Immature natural killer cell (primary cell): ENCODE measurements around the gene TOMM22. TPM values are rescaled to one million over a fixed set of nuclear protein-coding genes. Genes with fewer than 3 reads are reported as not detected.

Source experiments
- DNase-seq, 3 donors: peaks; one replicate each; pipeline ENCODE4 v3.0.0; 2022; ENCODE audit warnings: mixed read lengths in 1 of 3
- H3K27ac Mint-ChIP-seq, 6 donors: one replicate each; pipeline ENCODE4 v1.8.0; 2020; ENCODE audit warnings: mixed read lengths in 6 of 6, mild to moderate bottlenecking in 5 of 6, inconsistent platforms in 4 of 6, moderate library complexity in 3 of 6
- H3K27me3 Mint-ChIP-seq, 3 donors: one replicate each; pipeline ENCODE4 v1.8.0; 2020 to 2021; ENCODE audit warnings: low read depth in 3 of 3, mild to moderate bottlenecking in 3 of 3, mixed read lengths in 3 of 3, moderate library complexity in 3 of 3, inconsistent platforms in 1 of 3
- H3K36me3 Mint-ChIP-seq, 3 donors: one replicate each; pipeline ENCODE4 v1.8.0; 2020; ENCODE audit warnings: mixed read lengths in 3 of 3, inconsistent platforms in 2 of 3, mild to moderate bottlenecking in 2 of 3
- H3K4me1 Mint-ChIP-seq, 2 donors: one replicate each; pipeline ENCODE4 v1.8.0; 2020; ENCODE audit warnings: inconsistent platforms in 2 of 2, mild to moderate bottlenecking in 2 of 2, mixed read lengths in 2 of 2, moderate library complexity in 1 of 2
- H3K4me3 Mint-ChIP-seq, 5 donors: one replicate each; pipeline ENCODE4 v1.8.0; 2020; ENCODE audit warnings: mild to moderate bottlenecking in 5 of 5, mixed read lengths in 5 of 5, inconsistent platforms in 3 of 5, moderate library complexity in 3 of 5
- H3K9me3 Mint-ChIP-seq, 6 donors: one replicate each; pipeline ENCODE4 v1.8.0; 2020; ENCODE audit warnings: mild to moderate bottlenecking in 6 of 6, mixed read lengths in 6 of 6, inconsistent platforms in 4 of 6, moderate library complexity in 3 of 6
- polyA plus RNA-seq, 3 donors: library from polyadenylated mRNA; unstranded; fragments of 300-500 nt; fragmentation: Illumina TruSeq; gene quantifications; one replicate each; pipeline ENCODE4 v1.2.3, GENCODE V29; 2021

The TOMM22 gene
- polyA plus RNA-seq, 3 donors from 2014 or later = 56.0 to 94.4 (median 68.8) TPM

DNA sequence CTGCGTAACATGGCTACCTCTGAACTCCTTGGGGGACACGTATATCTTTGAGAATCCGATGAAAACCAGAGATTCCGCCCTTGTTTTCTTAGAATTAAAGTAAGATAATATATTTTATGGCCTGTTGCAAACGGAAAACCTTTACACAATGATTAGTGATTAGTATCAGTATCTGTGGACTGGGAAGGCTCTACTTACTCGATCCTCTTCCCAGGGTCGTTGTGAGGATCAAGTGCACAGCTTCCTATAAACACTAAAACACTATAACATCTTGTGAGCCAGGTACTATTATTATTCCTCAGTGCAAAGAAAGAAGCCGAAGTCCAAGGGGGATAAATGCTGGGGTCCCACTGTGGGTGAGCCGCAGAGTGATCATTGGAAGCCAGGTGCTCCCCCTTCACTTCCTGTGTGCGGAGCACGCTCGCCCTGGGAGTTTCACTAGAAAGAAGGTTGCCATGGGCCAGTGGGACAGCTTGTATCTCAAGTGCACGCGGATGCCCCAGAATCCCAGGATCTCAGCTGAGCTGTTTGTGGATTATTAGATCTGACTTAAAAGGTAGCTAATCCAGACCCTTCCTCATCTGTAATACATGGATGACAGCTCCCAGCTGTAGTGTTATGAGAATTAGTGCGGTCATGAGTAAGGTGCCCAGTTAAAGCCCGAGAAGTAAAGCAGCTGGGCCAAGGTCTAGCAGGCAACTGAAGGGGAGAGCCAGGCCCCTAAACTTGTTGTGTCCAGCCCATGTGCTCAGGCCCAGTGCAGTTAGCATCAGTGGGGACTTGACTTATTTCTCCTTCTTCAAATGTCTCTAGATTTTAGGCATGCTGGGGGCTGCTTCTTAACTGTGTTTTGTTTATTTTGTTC, 24.5 kb upstream of the TOMM22 start:
- Mint-ChIP-seq H3K36me3 (no peaks in the 10 kb centered on the region), H3K4me3 (peak overlapping the region; percentile 91 to 98 (median 96)), H3K27me3 (peaks cover 2 to 9% (median 4%) of the 10 kb centered on the region in 3 donors), H3K4me1 (peaks cover 15 to 23% of the 10 kb centered on the region in 2 donors), H3K9me3 (no peaks in the 10 kb centered on the region), H3K27ac (peak overlapping the region; percentile 94 to 100 (median 98))
- peak; percentile 7 to 26 (median 16) for DNase-seq

DNA sequence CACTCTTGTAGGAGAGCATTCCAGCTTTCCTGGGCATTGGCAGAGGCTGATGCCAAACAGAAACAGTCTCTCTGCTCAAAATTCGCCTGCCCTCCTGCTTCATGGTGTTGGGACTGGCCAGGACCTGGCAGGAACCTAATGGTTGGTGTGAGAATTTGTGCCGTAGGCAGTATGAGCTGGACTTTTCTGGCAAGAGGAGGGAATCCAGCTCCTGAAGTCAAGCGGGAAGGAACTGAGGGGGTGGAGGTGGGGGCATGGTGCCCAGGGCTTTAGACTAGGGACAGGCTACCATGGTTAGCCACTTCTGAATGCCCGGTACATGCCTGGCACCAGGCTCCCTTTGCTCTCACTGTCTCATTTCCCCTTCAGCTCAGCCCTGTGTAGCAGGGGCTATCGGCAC, 6.9 kb upstream of the TOMM22 start:
- H3K4me3 Mint-ChIP-seq = no peak overlapping the region
- H3K4me1 Mint-ChIP-seq = no peaks in the 10 kb centered on the region
- H3K27ac Mint-ChIP-seq = no peak overlapping the region
- no peaks in the 10 kb centered on the region for H3K9me3 Mint-ChIP-seq
- peaks cover 1 to 4% (median 1%) of the 10 kb centered on the region in 3 donors for H3K27me3 Mint-ChIP-seq
- H3K36me3 Mint-ChIP-seq = peaks cover 11 to 14% (median 12%) of the 10 kb centered on the region in 3 donors
- DNase-seq = no peak

GRCh38 chr22:38675833-38676232, 5.9 kb upstream of the TOMM22 start:
- DNase-seq = no peak
- Mint-ChIP-seq H3K4me1 (no peaks in the 10 kb centered on the region), H3K9me3 (no peaks in the 10 kb centered on the region), H3K27ac (peak overlapping the region in 1 of 6 donors; percentile 14), H3K4me3 (no peak overlapping the region), H3K36me3 (peaks cover 6 to 10% (median 7%) of the 10 kb centered on the region in 3 donors), H3K27me3 (peaks cover 1 to 4% (median 1%) of the 10 kb centered on the region in 3 donors)

DNA sequence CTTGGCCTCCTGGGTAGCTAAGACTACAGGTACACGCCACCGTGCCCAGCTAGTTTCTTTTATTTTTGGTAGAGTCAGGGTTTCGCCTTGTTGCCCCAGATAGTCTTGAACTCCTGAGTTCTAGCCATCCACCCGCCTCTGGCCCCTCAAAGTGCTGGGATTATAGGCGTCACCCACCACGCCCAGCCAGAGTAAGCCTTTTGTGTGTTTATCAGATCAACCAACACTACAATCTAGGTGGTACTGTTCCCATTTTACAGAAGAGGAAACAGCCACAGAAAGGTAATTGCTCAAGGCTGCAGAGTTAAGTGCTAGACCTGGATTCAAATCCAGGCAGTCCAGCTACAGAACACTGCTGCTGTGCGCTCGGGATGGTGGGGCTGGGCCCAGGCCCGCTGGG, 3.1 kb downstream of the TOMM22 start:
- Mint-ChIP-seq H3K27ac (no peak overlapping the region), H3K4me1 (peaks cover 20 to 25% of the 10 kb centered on the region in 2 donors), H3K36me3 (peaks cover 3 to 21% (median 6%) of the 10 kb centered on the region in 3 donors), H3K27me3 (peaks cover 3 to 9% (median 3%) of the 10 kb centered on the region in 3 donors), H3K9me3 (no peaks in the 10 kb centered on the region), H3K4me3 (no peak overlapping the region)
- DNase-seq = no peak

DNA sequence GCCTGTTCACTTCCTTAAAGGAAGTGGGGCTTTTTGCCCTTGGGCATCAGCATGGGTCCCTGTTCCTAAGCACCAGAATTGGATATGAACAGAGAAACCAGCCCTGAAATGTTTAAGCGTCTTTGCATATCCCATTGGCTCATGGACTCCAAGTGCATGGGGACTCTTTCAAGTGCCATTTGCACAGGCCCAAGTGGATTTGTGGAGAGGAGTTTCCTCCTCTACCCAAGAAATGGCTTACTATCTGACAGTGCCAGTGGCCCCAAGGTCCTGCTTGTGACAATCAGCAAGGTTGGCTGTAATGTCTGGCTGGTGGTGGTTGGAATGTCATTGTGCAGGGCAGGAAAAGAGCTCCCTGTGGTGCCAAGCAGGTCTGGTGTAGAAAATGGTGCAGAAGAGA, 4.0 kb downstream of the TOMM22 start:
- peak overlapping the region in 1 of 6 donors; percentile 12 for H3K27ac Mint-ChIP-seq
- H3K27me3 Mint-ChIP-seq = peaks cover 3 to 9% (median 3%) of the 10 kb centered on the region in 3 donors
- H3K36me3 Mint-ChIP-seq = peaks cover 3 to 23% (median 6%) of the 10 kb centered on the region in 3 donors
- peaks cover 20 to 25% of the 10 kb centered on the region in 2 donors for H3K4me1 Mint-ChIP-seq
- H3K9me3 Mint-ChIP-seq = no peaks in the 10 kb centered on the region
- DNase-seq = no peak
- H3K4me3 Mint-ChIP-seq = no peak overlapping the region

- H3K27ac Mint-ChIP-seq = peak overlapping the region in 1 of 6 donors; percentile 7
Measured at GRCh38 chr22:38689651-38690050, 7.9 kb downstream of the TOMM22 start.

GRCh38 chr22:38694049-38694448, 12.3 kb downstream of the TOMM22 start:
- peaks cover 0 to 7% (median under 1%) of the 10 kb centered on the region in 3 donors for H3K27me3 Mint-ChIP-seq
- no peaks in the 10 kb centered on the region for H3K9me3 Mint-ChIP-seq
- no peak overlapping the region for H3K4me3 Mint-ChIP-seq
- no peak for DNase-seq
- peaks cover 28 to 59% of the 10 kb centered on the region in 2 donors for H3K4me1 Mint-ChIP-seq
- peak overlapping the region in 2 of 6 donors; percentile 12 to 28 for H3K27ac Mint-ChIP-seq
- H3K36me3 Mint-ChIP-seq = peaks cover 0 to 25% (median 11%) of the 10 kb centered on the region in 3 donors

More at GRCh38 chr22:38689651-38690050, 7.9 kb downstream of the TOMM22 start:
- H3K4me1 Mint-ChIP-seq = peaks cover 1 to 21% of the 10 kb centered on the region in 2 donors
- H3K27me3 Mint-ChIP-seq = peaks cover 0 to 3% (median 0%) of the 10 kb centered on the region in 3 donors
- H3K4me3 Mint-ChIP-seq = no peak overlapping the region
- peaks cover 0 to 27% (median 11%) of the 10 kb centered on the region in 3 donors for H3K36me3 Mint-ChIP-seq
- H3K9me3 Mint-ChIP-seq = no peaks in the 10 kb centered on the region
- DNase-seq = no peak

GRCh38 chr22:38694940-38695339, 13.2 kb downstream of the TOMM22 start:
- Mint-ChIP-seq H3K36me3 (peaks cover 0 to 23% (median 7%) of the 10 kb centered on the region in 3 donors), H3K4me1 (peaks cover 37 to 68% of the 10 kb centered on the region in 2 donors), H3K9me3 (no peaks in the 10 kb centered on the region), H3K27ac (peak overlapping the region in 2 of 6 donors; percentile 29 to 75), H3K4me3 (no peak overlapping the region), H3K27me3 (peaks cover 0 to 14% (median 9%) of the 10 kb centered on the region in 3 donors)
- no peak for DNase-seq

DNA sequence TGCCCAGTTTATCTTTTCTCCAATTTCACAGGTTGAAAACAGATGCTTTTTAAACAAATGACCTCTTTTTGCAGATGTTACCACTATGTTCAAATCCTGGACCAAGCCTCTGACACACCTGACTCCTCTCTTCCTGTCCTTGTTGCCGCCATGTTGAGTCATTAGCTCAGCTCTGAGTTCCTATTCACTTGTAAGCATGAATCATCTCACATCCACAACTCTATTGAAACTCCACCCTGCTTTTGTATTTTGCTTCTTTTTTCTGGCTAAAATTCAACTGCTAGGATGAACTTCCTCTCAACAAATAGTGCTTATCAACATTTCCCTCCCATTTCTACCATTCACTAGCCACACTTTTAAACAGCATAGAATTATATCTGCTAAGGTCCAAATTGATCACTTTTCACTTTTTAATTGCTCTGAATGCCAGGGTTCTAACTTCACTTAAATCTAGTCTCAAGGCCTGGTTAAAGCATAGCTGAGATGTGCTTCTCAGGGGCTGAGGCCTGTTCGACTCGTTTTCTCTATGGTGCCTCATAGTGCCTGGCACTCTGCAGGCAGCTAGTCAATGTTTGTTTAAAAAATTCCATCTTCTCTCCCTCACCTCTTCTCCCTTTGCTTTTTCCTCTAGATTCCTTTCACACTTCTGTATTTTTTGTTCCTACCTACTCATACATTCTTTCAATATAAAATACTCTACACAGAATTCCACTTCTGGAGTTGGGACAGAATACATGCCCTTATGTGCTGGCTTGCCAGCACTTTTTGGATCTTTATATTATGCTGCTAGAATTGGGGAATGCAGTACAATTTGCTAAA, 15.1 kb downstream of the TOMM22 start:
- H3K27me3 Mint-ChIP-seq = peaks cover 13 to 31% (median 21%) of the 10 kb centered on the region in 3 donors
- peaks cover 47 to 74% of the 10 kb centered on the region in 2 donors for H3K4me1 Mint-ChIP-seq
- no peak overlapping the region for H3K4me3 Mint-ChIP-seq
- H3K27ac Mint-ChIP-seq = peak overlapping the region; percentile 31 to 99 (median 95)
- DNase-seq = no peak
- peaks cover 0 to 15% (median 4%) of the 10 kb centered on the region in 3 donors for H3K36me3 Mint-ChIP-seq
- H3K9me3 Mint-ChIP-seq = no peaks in the 10 kb centered on the region

GRCh38 chr22:38697425-38698089, 15.8 kb downstream of the TOMM22 start:
- Mint-ChIP-seq H3K27ac (peak overlapping the region; percentile 3 to 99 (median 95)), H3K27me3 (peaks cover 13 to 31% (median 24%) of the 10 kb centered on the region in 3 donors), H3K4me1 (peaks cover 48 to 71% of the 10 kb centered on the region in 2 donors), H3K9me3 (no peaks in the 10 kb centered on the region), H3K36me3 (peaks cover 0 to 11% (median 4%) of the 10 kb centered on the region in 3 donors), H3K4me3 (peak overlapping the region in 3 of 5 donors; percentile 7 to 61 (median 14))
- DNase-seq = no peak

DNA sequence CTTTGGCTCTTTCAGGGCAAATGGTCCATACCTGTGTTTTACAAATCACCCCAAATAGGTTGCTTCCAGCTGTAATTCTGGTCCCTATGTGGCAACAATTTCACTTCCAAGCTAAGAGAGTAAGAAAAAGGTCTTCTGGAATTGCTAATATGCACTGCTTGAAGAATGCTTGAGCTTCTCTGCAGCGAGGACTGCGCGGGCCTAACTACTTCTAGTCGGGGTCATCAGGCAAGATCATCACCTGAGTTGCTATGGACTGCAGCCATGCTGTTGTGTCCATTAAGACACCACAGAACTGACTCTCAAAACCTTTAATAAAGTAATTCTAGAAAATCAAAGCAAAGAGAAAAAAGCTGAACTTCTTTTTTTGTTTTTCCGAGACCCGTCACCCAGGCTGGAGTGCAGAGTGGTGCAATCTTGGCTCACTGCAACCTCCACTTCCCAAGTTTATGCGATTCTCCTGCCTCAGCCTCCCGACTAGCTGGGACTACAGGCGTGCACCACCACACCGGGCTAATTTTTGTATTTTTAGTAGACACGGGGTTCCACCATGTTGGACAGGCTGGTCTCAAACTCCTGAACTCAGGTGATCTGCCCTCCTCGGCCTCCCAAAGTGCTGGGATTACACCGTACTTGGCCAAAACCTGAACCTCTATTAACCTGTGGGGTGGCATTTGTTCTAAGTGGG, 16.8 kb downstream of the TOMM22 start:
- no peak for DNase-seq
- peak overlapping the region; percentile 85 to 94 (median 93) for H3K4me3 Mint-ChIP-seq
- peaks cover 0 to 11% (median 0%) of the 10 kb centered on the region in 3 donors for H3K36me3 Mint-ChIP-seq
- H3K27me3 Mint-ChIP-seq = peaks cover 13 to 31% (median 30%) of the 10 kb centered on the region in 3 donors
- peaks cover 46 to 65% of the 10 kb centered on the region in 2 donors for H3K4me1 Mint-ChIP-seq
- H3K9me3 Mint-ChIP-seq = no peaks in the 10 kb centered on the region
- H3K27ac Mint-ChIP-seq = peak overlapping the region; percentile 93 to 100 (median 98)

GRCh38 chr22:38699143-38699542, 17.4 kb downstream of the TOMM22 start:
- Mint-ChIP-seq H3K27me3 (peaks cover 13 to 34% (median 31%) of the 10 kb centered on the region in 3 donors), H3K27ac (peak overlapping the region; percentile 93 to 100 (median 98)), H3K4me1 (peaks cover 49 to 61% of the 10 kb centered on the region in 2 donors), H3K36me3 (peaks cover 0 to 11% (median 0%) of the 10 kb centered on the region in 3 donors), H3K9me3 (no peaks in the 10 kb centered on the region), H3K4me3 (peak overlapping the region; percentile 85 to 94 (median 93))
- no peak for DNase-seq
